SKM-1 treated with dmso at 0.1 percent for 144 hours (cell line): Measurements from ENCODE around the gene ASCL2.
"Not testable (repeated sequence)": the region's sequence is repeated elsewhere in the genome, so short reads cannot be mapped to it uniquely, and the experiment has no call there.

ENCODE experiments used
- DNase-seq: peaks from one replicate; lab custom pipeline; 2025; ENCODE audit not compliant: unreplicated experiment; lab: John Stamatoyannopoulos, UW

ASCL2 gene

DNA sequence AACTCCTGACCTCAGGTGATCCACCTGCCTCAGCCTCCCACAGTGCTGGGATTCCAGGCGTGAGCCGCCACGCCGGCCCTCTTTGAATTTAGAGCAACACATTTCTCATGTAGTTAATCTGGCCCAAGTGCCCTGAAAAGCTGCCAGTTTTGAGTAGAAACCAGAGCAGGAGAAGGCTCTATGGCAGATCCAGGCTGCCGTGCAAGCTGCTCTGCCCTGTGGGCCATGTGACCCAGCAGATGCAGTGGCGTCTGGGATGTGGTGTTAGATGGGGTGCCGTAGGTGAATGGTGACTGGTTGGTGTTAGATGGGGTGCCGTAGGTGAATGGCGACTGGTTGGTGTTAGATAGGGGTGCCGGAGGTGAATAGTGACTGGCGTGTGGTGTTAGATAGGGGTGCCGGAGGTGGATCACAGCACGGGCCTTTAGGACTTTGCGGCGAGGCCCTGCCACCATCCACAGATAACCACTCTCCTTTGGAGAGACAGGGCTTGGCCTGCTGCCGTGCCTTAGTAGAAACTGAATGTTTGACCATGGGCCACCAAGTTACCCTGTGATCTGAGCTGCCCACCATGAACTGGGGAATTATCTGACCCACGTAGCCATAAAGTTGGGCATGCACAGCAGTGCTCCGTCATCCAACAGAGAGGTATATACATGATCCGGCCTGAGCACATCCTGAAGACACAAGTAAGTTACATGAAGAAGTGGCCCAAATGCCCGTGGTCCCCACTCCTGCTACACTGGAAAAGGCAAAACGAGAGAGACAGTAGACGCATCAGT, 32.7 kb downstream of the ASCL2 start:
- no peak for DNase-seq

DNA sequence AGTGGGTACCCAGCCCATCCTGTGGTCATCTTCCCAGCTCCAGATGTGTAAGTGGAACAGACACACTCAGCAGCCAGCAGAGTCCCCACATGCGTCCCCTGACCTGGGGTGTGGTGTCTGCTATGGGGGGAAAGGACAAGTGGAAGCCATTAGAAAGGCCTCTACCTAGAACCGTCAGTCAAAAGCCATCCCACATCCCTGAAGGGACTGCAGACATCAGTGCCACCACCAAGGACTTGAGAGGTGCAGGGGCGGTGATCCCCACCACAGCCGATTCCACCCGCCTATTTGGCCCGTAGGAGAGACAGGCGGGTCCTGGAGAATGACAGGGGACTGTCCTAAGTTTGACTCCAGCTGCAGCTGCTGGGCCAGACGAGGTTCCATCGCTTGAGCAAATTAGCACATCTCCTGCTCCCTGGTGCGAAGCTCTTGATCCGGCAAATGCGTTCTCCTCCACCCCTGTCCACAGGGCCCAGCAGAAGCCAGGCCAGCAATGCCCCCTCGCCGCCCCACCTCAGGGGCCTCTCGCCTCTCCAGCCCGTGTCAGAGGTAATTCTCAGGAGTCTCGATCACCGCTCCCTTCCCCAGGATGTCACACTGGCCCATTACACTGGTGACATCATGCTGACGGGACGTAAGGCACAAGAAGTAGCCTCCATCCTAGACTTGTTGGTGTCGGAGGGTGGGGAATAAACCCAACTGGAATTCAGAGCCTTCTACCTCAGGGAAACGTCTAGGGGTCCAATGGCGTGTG, 33.8 kb downstream of the ASCL2 start:
- DNase-seq = not testable (repeated sequence)

DNA sequence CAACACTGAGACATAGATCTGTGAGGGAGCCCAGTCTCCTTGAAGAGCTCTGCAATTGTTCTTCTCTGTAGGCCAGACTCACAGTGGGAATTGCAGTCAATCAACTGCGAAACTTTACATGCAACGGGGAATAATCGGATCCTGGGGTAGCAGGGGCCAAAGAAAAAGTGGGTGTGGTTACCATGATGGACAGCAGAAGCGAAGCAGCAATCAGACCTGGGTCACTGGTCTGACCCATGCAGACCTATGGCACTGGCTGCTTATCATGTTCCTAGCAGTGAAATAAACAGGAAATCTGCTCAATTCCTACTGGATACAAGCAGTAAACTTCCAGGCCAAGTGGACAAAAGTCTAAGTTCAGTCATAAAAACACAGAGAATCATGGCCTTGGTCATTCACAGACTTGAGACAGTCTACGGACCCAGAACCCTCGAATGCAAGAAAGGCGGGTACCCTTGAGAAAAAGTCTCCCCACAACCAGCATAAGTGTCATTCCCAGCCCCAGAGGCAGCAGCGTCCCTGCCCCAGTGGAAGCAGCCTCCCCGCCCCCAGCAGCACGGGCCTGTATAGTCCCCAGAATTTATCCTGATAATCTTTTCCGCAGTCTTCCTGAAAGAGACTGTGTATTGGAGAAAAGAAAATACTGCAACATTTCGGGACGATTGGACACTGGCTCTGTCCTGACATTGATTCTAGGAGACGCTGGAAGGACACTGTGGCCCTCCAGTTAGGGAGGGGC, 34.6 kb downstream of the ASCL2 start:
- no peak for DNase-seq

DNA sequence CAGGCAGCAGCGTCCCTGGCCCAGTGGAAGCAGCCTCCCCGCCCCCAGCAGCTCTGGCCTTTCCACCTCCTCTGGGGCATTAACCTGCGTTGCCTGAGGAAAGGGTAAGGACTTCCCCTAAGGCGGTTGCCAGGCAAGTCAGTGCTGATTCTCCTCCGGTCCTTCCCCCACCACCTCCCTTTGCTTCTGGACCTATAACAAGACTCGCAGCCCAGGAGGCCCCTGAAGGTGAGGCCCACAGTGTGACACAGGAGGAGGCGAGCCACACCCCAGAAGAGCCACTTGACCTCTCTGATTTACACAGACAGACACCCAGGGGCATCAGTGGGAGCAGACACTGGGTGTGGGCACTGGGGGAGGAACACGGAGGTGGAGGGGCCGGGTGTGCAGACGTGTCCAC, 35.4 kb downstream of the ASCL2 start:
- no peak for DNase-seq

DNA sequence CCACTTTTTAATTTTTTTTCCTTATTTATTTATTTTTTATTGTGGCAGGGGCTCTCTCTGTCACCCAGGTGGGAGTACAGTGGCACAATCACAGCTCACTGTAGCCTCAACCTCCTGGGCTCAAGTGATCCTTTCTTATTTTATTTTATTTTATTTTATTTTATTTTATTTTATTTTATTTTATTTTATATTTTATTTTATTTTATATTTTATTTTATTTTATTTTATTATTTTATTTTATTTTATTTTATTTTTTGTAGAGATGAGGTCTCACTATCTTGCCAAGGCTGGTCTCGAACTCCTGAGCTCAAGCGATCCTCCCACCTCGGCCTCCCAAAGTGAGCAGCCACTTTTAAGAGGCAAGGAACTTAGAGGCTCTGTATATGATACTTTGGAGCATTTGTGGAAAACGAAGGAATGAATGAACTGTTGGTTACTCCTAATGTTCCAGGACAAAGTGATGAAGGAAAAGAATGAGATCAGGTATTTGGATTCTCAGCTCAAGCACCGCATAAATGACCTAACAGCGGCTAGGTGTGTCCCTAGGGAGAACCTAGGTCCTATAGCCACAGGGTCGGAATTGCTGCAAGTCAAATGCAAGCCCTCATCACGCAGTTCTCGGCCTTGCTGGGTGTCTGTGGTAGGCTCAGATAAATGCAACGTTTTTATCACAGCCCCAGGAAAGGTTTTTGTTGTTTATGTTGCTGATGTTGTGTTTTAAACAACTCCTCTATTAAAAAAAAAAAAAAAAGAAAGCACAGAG, 36.5 kb downstream of the ASCL2 start:
- no peak for DNase-seq

DNA sequence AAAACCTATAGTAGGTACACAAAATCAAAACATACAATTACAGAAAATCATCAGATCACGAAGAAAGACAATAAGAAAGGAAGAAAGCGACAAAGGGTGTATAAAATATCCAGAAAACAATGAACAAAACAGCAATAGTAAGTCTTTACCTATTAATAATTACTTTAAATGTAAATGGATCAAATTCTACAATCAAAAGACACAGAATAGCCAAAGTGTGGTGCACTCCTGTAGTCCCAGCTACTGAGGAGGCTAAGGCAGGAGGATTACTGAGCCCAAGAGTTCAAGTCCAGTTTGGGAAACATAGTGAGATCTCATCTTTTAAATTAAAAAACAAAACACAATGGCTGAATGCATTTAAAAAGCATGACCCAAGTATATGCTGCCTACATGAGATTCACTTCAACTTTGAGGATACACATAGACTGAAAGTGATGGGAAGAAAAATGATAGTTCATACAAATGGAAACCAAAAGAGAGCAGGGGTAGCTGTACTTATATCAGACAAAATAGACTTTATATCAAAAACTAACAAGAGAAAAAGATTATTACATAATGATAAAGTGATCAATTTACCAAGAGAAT, 40.6 kb downstream of the ASCL2 start:
- no peak for DNase-seq

DNA sequence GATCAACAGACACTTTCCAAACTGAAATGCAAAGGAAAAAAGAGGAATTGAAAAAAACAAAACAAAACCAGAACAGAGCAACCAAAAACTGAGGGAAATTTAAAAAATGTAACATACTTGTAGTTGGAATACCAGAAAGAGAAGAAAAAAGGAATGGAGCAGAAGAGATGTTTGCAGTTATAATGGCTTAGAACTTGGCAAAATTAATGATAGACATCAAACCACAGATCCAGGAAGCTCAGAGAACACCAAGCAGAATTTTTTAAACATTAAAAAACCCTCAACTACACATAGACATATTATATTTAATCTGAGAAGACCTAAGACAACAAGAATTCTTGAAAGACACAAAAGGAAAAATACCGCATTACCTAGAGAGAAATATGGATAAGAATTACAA, 46.1 kb downstream of the ASCL2 start:
- no peak for DNase-seq

DNA sequence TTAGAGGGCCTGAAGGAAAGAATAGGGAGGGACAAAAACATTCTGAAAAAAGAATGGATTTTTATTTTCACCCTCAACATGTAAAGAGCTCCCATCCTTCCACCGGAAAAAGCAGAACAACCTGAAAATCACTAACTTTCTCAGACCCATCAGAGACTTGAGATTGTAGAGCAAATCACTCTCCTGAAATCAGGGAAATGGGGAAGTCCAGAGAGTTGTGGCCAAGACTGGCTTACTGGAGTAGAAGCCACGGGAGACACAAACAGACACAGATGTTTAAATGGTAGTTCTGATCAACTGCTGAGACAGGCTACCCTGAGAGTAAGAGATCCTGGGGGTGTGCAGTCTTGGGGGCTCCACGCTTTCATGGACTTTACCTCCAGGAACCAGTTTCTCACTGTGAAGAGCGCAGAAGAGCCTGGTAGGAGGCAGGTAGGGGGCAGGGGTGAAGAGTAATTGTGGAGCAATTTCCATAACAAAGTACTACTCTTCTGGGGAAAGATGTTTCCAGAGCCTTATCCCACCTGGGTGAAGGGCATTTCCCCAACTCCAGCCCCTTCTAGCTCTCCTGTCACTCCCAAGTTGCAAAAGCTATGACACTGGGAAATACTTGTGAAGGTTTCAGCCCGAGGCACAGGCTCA, 47.1 kb downstream of the ASCL2 start:
- peak; percentile 2 for DNase-seq

DNA sequence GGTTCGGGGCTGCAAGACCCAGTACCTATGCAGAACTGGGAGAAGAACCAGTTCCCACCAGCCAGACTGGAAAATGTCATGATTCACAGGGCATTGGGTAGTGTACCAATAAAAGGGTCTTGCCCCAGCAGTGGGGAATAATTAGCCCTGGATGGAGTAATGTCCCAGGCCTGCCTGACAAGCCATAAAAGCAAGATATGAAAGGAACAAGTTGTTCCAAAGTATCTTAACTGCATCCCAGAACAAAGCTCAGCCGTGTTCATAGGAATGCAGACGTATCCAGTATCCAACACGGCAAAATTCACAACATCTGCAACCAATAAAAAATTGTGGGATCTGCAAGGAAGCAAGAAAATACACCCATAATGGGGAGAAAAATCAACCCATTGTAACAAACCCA, 47.9 kb downstream of the ASCL2 start:
- DNase-seq = no peak

DNA sequence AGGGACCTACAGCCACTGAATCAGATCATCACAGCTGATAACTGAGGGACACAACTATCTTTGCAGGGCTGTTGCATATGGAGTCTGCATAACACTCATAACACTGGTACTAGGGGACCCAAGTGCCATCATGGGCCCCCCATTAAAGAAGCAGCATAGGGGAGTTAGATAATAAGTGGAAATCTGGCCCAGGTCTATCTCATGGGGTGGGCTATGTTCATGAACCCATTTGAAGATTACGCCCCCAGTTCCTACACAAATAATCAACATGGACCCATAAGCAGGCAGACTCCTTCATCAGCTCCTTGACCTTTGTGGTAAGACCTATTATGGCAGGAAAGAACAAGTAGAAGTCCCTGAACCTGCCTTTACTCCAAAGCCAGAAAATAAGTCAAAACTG, 48.8 kb downstream of the ASCL2 start:
- no peak for DNase-seq

DNA sequence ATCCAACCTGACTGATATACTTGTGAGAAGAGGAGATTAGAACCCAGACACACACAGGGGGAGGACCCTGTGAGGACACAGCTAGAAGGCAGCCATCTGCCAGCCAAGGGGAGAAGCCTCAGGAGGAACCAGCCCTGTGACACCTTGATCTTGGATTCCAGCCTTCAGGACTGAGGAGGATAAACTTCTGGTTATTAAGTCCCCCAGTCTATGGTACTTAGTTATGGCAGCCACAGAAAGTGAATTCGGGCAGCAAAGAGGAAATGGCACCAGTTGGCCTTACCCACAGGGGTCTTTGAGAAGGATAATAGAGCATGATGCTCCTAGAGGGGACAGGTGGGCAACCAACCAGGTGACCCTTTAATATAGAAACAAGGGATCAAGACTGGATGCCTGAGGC, 49.4 kb downstream of the ASCL2 start:
- DNase-seq = no peak

DNA sequence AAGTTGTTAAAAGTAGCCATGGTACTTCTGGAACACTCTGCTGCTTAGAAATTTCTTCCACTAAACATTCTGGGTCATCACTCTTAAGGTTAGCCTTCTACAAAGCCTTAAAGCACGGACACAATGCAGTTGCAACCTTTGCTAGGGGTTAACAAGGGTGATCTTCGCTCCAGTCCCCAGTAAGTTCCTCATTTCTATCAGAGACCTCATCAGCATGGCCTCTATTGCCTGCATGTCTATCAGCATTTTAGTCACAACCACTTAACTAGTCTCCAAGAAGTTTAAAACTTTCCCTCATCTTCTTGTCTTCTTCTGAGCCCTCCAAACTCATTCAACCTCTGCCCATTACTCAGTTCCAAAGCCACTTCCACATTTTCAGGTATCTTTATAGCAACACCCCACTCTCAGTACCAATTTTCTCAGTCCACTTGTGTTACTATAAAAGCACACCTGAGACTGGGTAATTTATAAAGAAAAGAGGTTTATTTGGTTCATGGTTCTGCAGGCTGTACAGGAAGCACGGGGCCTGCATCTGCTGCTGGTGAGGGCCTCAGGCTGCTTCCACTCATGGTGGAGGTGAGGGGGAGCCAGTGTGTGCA, 50.1 kb downstream of the ASCL2 start:
- peak; percentile 43 for DNase-seq

DNA sequence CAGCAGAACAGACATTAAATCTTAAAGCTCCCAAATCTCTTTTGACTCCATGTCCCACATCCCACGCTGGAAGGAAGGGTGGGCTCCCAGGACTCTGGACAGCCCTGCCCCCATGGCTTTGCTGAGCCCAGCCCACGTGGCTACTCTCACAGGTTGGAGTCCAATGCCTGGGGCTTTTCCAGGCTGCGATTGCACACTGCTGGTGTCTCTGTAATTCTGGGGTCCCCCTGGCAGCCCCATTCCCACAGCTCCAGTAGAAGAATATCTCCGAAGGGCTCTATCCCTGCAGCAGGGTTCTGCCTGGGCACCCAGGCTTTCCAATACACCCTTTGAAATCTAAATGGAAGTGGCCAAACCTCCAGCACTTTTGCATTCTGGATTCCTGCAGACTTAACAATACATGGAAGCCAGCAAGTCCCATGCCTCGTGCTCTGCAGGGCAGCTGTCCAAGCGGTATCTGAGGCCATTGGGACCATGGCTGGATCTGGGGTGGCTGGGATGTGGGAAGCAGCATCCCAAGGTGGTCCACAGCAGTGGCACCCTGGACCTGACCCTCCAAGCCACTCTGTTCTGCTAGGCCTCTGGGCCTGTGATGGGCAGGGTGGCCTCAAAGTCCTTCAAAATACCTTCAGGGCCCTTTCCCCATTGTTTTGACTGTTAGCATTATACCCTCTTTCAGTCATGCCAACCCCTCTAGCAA, 50.9 kb downstream of the ASCL2 start:
- no peak for DNase-seq
